Sigmoid colon (tissue), 7 donors: ENCODE data around the gene NTF4. TPM values are rescaled to one million over a fixed set of nuclear protein-coding genes. Genes with fewer than 3 reads are reported as not detected.

Experiments used
- DNase-seq: peaks from one replicate; pipeline ENCODE4 v3.0.0-alpha.2; 2019
- H3K27ac ChIP-seq, 4 donors: fragments of 200-600 bp; sonication (generic); one replicate each; pipeline ENCODE4 v1.5.1; 2016 to 2019; ENCODE audit warnings: mild to moderate bottlenecking in 1 of 4
- H3K27me3 ChIP-seq, 3 donors: fragments of 200-600 bp; sonication (generic); one replicate each; pipeline ENCODE4 v1.5.1; 2019; ENCODE audit warnings: mild to moderate bottlenecking in 1 of 3
- H3K36me3 ChIP-seq, 4 donors: fragments of 200-600 bp; sonication (generic); one replicate each; pipeline ENCODE4 v1.5.1; 2016 to 2019
- H3K4me1 ChIP-seq, 4 donors: fragments of 200-600 bp; sonication (generic); one replicate each; pipeline ENCODE4 v1.5.1; 2017 to 2019
- H3K4me3 ChIP-seq, 4 donors: fragments of 200-600 bp; sonication (generic); one replicate each; pipeline ENCODE4 v1.5.1; 2017 to 2019; ENCODE audit warnings: mild to moderate bottlenecking in 2 of 4, moderate library complexity in 1 of 4
- H3K9me3 ChIP-seq, 4 donors: fragments of 200-600 bp in 3 of 4; sonication (generic) in 3 of 4; one replicate each; pipeline versions ENCODE4 v1.5.1 to v1.6.1; 2013 to 2019
- CTCF ChIP-seq, 4 experiments: fragments of 450-650 bp in 3 of 4; fragments of 200-600 bp in 1 of 4; IDR thresholded peaks; one replicate each; pipeline ENCODE4 v1.5.1; 2016 to 2019; ENCODE audit warnings: antibody characterized with exemption in 4 of 4, mild to moderate bottlenecking in 3 of 4, moderate library complexity in 2 of 4
- EP300 ChIP-seq, 4 donors: sonication (generic); formaldehyde crosslinking; IDR thresholded peaks; one replicate each; pipeline ENCODE4 v1.6.1; 2017; ENCODE audit warnings: antibody characterized with exemption in 4 of 4
- POLR2A ChIP-seq, 2 donors: fragments of 450-650 bp; IDR thresholded peaks; one replicate each; pipeline ENCODE4 v1.6.1; 2016; ENCODE audit warnings: antibody characterized with exemption in 2 of 2, mild to moderate bottlenecking in 2 of 2, moderate library complexity in 2 of 2
- POLR2AphosphoS5 ChIP-seq, 4 donors: sonication (generic); formaldehyde crosslinking; IDR thresholded peaks; one replicate each; pipeline ENCODE4 v1.6.1; 2017; ENCODE audit warnings: antibody characterized with exemption in 4 of 4
- WGBS, 2 donors: extraction: QIAGEN DNeasy Blood & Tissue Kit; methylation state at CpG; one replicate each; pipeline ENCODE4 v1.1.7; 2013; 5-methylcytosine and 5-hydroxymethylcytosine counted together
- intact Hi-C: fragments of 100-400 bp; cut with DNase I; formaldehyde crosslinking; loops from one replicate; pipeline ENCODE4 v1.15.1; 2023
- polyA plus RNA-seq, 3 donors: library from polyadenylated mRNA; stranded (reverse); fragments of 200-250 nt; gene quantifications; one replicate each; pipeline ENCODE4 v1.2.3, GENCODE V29; 2013
- total RNA-seq, 4 donors: library from RNA; depleted of rRNA; stranded (reverse); fragments of >200 nt; gene quantifications; one replicate each; pipeline ENCODE4 v1.1.0, GENCODE V29; 2016
- donor health status: healthy with polysubstance abuse.
- donor health status: Bipolar disorder and iron deficiency.
- donor health status: healthy.

NTF4 gene
- total and polyA plus RNA-seq, 7 donors: not detected

- intact Hi-C loops: no loop called here
- peaks cover 39 to 88% (median 55%) of the 10 kb centered on the region in 4 donors for H3K36me3 ChIP-seq
- no peak overlapping the region for H3K27ac ChIP-seq
- H3K9me3 ChIP-seq: no peaks in the 10 kb centered on the region
- WGBS, 2 donors: 89 to 92% methylated on average over 17 of the region's 17 CpGs
- TF ChIP-seq CTCF (IDR thresholded peaks at IDR 0.05) (no peak), POLR2A (IDR thresholded peaks at IDR 0.05) (no peak), POLR2AphosphoS5 (IDR thresholded peaks at IDR 0.05) (no peak), EP300 (IDR thresholded peaks at IDR 0.05) (no peak)
- H3K4me3 ChIP-seq: no peak overlapping the region
- DNase-seq: no peak
- H3K4me1 ChIP-seq: peaks cover 0 to 22% (median 20%) of the 10 kb centered on the region in 4 donors
- no peaks in the 10 kb centered on the region for H3K27me3 ChIP-seq
Observed at GRCh38 chr19:49091391-49092038, 26.9 kb upstream of the NTF4 start.

- peak overlapping the region; percentile 74 to 85 (median 80) for H3K4me3 ChIP-seq
- DNase-seq: no peak
- H3K36me3 ChIP-seq: peaks cover 15 to 36% (median 16%) of the 10 kb centered on the region in 4 donors
- no peak for TF ChIP-seq POLR2AphosphoS5 (IDR thresholded peaks at IDR 0.05)
- no peak for TF ChIP-seq POLR2A (IDR thresholded peaks at IDR 0.05)
- TF ChIP-seq EP300 (IDR thresholded peaks at IDR 0.05): no peak
- no peak for TF ChIP-seq CTCF (IDR thresholded peaks at IDR 0.05)
- no peaks in the 10 kb centered on the region for H3K27me3 ChIP-seq
- no peaks in the 10 kb centered on the region for H3K9me3 ChIP-seq
- H3K27ac ChIP-seq: peak overlapping the region in 3 of 4 donors; percentile 90 to 96 (median 91)
- peaks cover 0 to 34% (median 32%) of the 10 kb centered on the region in 4 donors for H3K4me1 ChIP-seq
- intact Hi-C loops: loop anchor here (10.0 kb wide), 1 partner anchor 369 kb away; the partner anchor contains the start of genes ALDH16A1 and PIH1D1
- 17 to 50% methylated on average over 11 of the region's 11 CpGs for WGBS, 2 donors
Observed at GRCh38 chr19:49086296-49086695, 21.7 kb upstream of the NTF4 start.

- H3K4me1 ChIP-seq: peaks cover 0 to 34% (median 32%) of the 10 kb centered on the region in 4 donors
- no peak for DNase-seq
- intact Hi-C loops: loop anchor here (2.0 to 10.0 kb wide), 2 partner anchors 29 to 369 kb away; partner anchors contain the start of genes ALDH16A1, LIN7B and PIH1D1
- WGBS, 2 donors: 0 to 1% methylated on average over 14 of the region's 14 CpGs
- peak overlapping the region; percentile 90 to 96 (median 91) for H3K27ac ChIP-seq
- H3K27me3 ChIP-seq: no peaks in the 10 kb centered on the region
- no peaks in the 10 kb centered on the region for H3K9me3 ChIP-seq
- H3K36me3 ChIP-seq: peaks cover 11 to 32% (median 13%) of the 10 kb centered on the region in 4 donors
- peak overlapping the region; percentile 74 to 85 (median 80) for H3K4me3 ChIP-seq
- TF ChIP-seq EP300 (IDR thresholded peaks at IDR 0.05) (no peak), POLR2AphosphoS5 (IDR thresholded peaks at IDR 0.05) (no peak), CTCF (IDR thresholded peaks at IDR 0.05) (no peak), POLR2A (IDR thresholded peaks at IDR 0.05) (no peak)
Observed at GRCh38 chr19:49085868-49086232, 21.2 kb upstream of the NTF4 start.

GRCh38 chr19:49085020-49085867, 20.6 kb upstream of the NTF4 start, which contains the start of gene SNRNP70:
Gene SNRNP70, plus strand, starts transcription at chr19:49085451. Its CDS starts 964 bp downstream, at chr19:49086415.
- WGBS, 2 donors: 0% methylated on average over 89 of the region's 89 CpGs
- H3K9me3 ChIP-seq: no peaks in the 10 kb centered on the region
- H3K27ac ChIP-seq: peak within 1 kb of the TSS; percentile 90 to 96 (median 91)
- H3K4me3 ChIP-seq: peak within 1 kb of the TSS; percentile 74 to 85 (median 80)
- H3K27me3 ChIP-seq: no peaks in the 10 kb centered on the region
- DNase-seq: peak; percentile 100
- peaks cover 0 to 34% (median 32%) of the 10 kb centered on the region in 4 donors for H3K4me1 ChIP-seq
- H3K36me3 ChIP-seq: peaks cover 4 to 26% (median 7%) of the 10 kb centered on the region in 4 donors
- intact Hi-C loops: loop anchor here (2.0 to 10.0 kb wide), 2 partner anchors 30 to 370 kb away; partner anchors contain the start of genes ALDH16A1, LIN7B and PIH1D1
- no peak for TF ChIP-seq CTCF (IDR thresholded peaks at IDR 0.05)
- TF ChIP-seq POLR2AphosphoS5 (IDR thresholded peaks at IDR 0.05): peak; percentile 91 to 96 (median 94)
- peak in 1 of 4 donors; percentile 62 for TF ChIP-seq EP300 (IDR thresholded peaks at IDR 0.05)
- peak; percentile 72 to 79 for TF ChIP-seq POLR2A (IDR thresholded peaks at IDR 0.05)
